Esophagus squamous epithelium (tissue), 5 donors: ENCODE results near the gene DICER1. TPM values are rescaled to one million over a fixed set of nuclear protein-coding genes. Genes with fewer than 3 reads are reported as not detected.
A peak's percentile ranks its signal among the peaks of the same experiment; 100 is the strongest.

Experiments
- DNase-seq: peaks from one replicate; lab custom pipeline; 2025; lab: John Stamatoyannopoulos, UW
- H3K27ac ChIP-seq, 4 donors: fragments of 200-600 bp; sonication (generic); one replicate each; pipeline ENCODE4 v1.5.1; 2016 to 2019; ENCODE audit warnings: mild to moderate bottlenecking in 1 of 4
- H3K27me3 ChIP-seq, 4 donors: fragments of 200-600 bp; sonication (generic); 1 replicate in 3 of 4; 2 replicates in 1 of 4; pipeline versions ENCODE4 v1.5.1 to v1.6.0; 2017 to 2021; ENCODE audit warnings: antibody characterized with exemption in 1 of 4
- H3K36me3 ChIP-seq, 3 donors: fragments of 200-600 bp; sonication (generic); one replicate each; pipeline ENCODE4 v1.5.1; 2016 to 2019
- H3K4me1 ChIP-seq, 3 donors: fragments of 200-600 bp; sonication (generic); one replicate each; pipeline ENCODE4 v1.5.1; 2017 to 2019
- H3K4me3 ChIP-seq, 4 donors: fragments of 200-600 bp; sonication (generic); 1 replicate in 3 of 4; 2 replicates in 1 of 4; pipeline ENCODE4 v1.5.1; 2016 to 2019; ENCODE audit warnings: mild to moderate bottlenecking in 2 of 4, moderate library complexity in 1 of 4
- H3K9me3 ChIP-seq, 3 donors: fragments of 200-600 bp; sonication (generic); one replicate each; pipeline ENCODE4 v1.5.1; 2016 to 2019
- CTCF ChIP-seq, 6 experiments: fragments of 450-650 bp in 4 of 6; fragments of 200-600 bp in 2 of 6; sonication (generic) in 2 of 6; IDR thresholded peaks; one replicate each; pipeline ENCODE4 v1.5.1; 2016 to 2019; ENCODE audit warnings: antibody characterized with exemption in 6 of 6, mild to moderate bottlenecking in 4 of 6, moderate library complexity in 4 of 6
- POLR2A ChIP-seq, 4 donors: fragments of 450-650 bp; IDR thresholded peaks; one replicate each; pipeline ENCODE4 v1.6.1; 2017; ENCODE audit warnings: antibody characterized with exemption in 4 of 4, mild to moderate bottlenecking in 4 of 4, moderate library complexity in 3 of 4
- WGBS, 2 donors: methylation state at CpG; one replicate each; pipeline ENCODE4 v1.1.5; 2018; 5-methylcytosine and 5-hydroxymethylcytosine counted together
- intact Hi-C: fragments of 100-400 bp; cut with DNase I; formaldehyde crosslinking; loops from one replicate; pipeline ENCODE4 v1.15.0; 2022
- total RNA-seq, 4 donors: library from RNA; depleted of rRNA; stranded (reverse); fragments of >200 nt; gene quantifications; one replicate each; pipeline ENCODE4 v1.1.0, GENCODE V29; 2016
- donor health status: DM: yes; HTN: yes; CAD: no.

DICER1 gene
- total RNA-seq, 4 donors from 2014 or later, result 39.4 to 79.7 (median 55.7) TPM

DNA sequence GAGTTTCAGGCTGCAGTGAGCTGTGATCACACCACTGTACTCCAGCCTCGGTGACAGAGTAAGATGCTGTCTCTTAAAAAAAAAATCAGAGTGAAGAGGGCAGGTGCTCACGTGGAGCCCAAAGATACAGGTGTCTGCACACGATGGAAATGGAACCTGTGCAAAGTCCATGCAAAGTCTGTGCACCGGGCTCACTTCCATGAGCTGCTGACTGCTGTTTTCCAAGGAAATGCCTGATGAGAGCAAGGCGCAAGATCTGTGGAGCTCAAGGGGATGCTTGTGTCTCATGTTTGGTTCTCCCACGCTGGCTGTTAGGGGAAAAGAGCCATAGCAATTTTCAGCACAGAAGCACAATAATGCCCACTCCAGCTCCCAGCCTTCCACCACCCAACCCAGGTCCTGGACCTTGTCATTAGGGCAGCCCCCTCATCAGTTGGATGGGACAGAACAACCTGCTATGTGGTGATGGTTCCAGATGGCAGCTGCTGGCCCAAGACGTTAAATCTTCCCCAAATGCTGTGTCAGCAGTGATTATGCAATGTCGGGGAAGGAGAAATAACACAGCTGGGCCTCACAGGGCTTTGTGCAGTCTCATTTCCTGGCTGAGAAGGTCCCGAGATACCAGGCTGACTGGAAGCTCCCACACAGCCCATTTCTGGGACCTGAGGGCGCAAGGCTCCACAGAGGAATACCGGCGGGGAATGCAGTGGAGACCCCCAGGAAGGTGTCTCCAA is 27.9 kb upstream of the DICER1 start:
- TF ChIP-seq POLR2A (IDR thresholded peaks at IDR 0.05) (no peak), CTCF (IDR thresholded peaks at IDR 0.05) (no peak)
- Histone ChIP-seq H3K9me3 (no peaks in the 10 kb centered on the region), H3K27ac (peak overlapping the region; percentile 31 to 78 (median 62)), H3K27me3 (no peaks in the 10 kb centered on the region), H3K36me3 (no peaks in the 10 kb centered on the region), H3K4me3 (peak overlapping the region in 2 of 4 donors; percentile 0 to 39), H3K4me1 (peaks cover 19 to 44% (median 26%) of the 10 kb centered on the region in 3 donors)
- intact Hi-C loops, result no loop called here
- DNase-seq, result no peak
- WGBS, 2 donors, result 48 to 73% methylated on average over 8 to 10 of the region's 12 CpGs

DNA sequence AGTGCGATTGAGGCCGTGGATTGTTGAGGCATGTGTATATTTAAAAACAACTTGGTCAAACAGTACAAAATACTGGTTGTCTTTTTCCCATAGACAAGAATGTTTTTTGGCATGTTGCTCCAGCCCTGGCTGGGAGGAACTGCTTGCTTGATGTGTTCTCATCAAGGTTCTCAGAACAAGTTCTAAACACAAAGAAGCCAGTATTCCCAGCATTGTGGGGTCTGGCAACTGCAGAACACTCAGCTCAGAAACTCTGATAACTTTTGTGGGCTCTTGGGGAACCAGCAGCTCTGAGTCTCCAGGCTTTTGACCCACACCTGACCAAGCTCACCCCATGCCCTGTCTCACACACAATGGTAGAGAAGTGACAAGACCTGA is 27.1 kb upstream of the DICER1 start:
- intact Hi-C loops, result no loop called here
- no peaks in the 10 kb centered on the region for H3K27me3 ChIP-seq
- H3K36me3 ChIP-seq, result no peaks in the 10 kb centered on the region
- no peaks in the 10 kb centered on the region for H3K9me3 ChIP-seq
- H3K4me3 ChIP-seq, result no peak overlapping the region
- TF ChIP-seq CTCF (IDR thresholded peaks at IDR 0.05), result no peak
- TF ChIP-seq POLR2A (IDR thresholded peaks at IDR 0.05), result no peak
- DNase-seq, result no peak
- H3K27ac ChIP-seq, result peak overlapping the region; percentile 24 to 78 (median 60)
- peaks cover 19 to 36% (median 26%) of the 10 kb centered on the region in 3 donors for H3K4me1 ChIP-seq
- WGBS, 2 donors, result 59% methylated on average over 2 of the region's 2 CpGs

DNA sequence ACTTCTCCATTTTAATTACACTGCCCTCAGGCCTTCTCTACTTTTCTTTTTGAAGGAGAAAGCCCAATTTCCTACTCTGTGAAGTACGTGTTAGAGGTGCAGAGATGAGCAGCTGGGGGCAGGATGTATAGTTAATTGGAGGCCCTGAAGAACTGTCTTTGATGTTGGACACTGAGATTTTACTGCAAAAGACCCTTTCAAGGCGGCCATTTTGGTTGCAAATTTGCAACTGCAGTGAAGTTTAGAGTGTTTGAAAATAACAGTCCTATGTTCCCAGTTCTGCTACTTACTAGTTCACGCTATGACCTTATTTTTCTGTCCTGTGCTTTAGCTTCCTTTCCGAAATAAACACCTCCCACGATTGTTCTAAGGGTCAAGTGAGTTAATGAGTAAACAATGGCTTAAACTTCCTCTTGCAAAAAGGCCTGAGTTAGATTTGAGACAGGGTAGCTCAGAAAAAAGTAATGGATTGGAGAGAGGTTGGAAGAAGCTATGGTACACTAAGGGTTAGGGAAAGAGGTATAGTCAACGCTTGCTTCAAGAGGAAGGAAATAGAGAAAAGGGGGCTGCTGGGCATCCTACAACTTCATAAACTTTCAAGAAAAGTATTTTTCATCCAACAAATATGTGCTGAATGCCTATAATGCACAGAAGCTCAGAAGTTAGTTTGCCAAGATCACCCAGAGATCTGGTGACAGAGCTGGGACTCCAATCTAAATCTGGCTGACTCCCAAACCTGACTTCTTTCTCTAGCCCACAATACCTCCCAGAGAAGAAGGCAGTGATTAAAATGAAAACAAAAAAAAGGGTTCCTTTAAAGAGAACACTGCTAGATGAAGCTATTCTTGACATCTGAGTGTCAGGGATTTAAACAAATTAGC is 26.4 kb upstream of the DICER1 start:
- no peak for DNase-seq
- peaks cover 19 to 35% (median 26%) of the 10 kb centered on the region in 3 donors for H3K4me1 ChIP-seq
- 55 to 56% methylated on average over 6 of the region's 6 CpGs for WGBS, 2 donors
- intact Hi-C loops, result no loop called here
- TF ChIP-seq CTCF (IDR thresholded peaks at IDR 0.05) (no peak), POLR2A (IDR thresholded peaks at IDR 0.05) (no peak)
- H3K27ac ChIP-seq, result peak overlapping the region; percentile 24 to 78 (median 60)
- H3K36me3 ChIP-seq, result no peaks in the 10 kb centered on the region
- no peak overlapping the region for H3K4me3 ChIP-seq
- H3K9me3 ChIP-seq, result no peaks in the 10 kb centered on the region
- no peaks in the 10 kb centered on the region for H3K27me3 ChIP-seq

DNA sequence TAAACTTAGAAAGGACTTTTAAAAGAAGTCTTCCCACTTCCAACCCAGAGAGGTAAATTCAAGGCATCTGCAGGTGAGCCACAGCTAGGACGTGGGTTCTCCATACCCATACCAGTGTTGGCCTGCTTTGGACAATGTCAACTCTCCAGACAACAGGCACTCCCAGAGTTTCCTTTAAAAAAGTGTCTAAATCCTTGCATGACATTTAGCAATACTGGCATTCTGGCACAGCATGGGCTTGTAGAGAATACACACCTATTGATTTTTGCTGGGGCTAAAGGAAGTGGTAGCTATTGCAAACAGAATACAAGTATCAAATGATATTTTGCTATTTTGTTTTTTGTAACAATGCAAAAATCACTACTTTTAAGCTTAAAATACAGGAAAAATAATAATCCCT is 25.8 kb upstream of the DICER1 start:
- no peak for DNase-seq
- no peaks in the 10 kb centered on the region for H3K9me3 ChIP-seq
- WGBS, 2 donors, result 81 to 100% methylated on average over 1 of the region's 1 CpG
- peaks cover 19 to 35% (median 26%) of the 10 kb centered on the region in 3 donors for H3K4me1 ChIP-seq
- H3K27ac ChIP-seq, result peak overlapping the region in 3 of 4 donors; percentile 49 to 78 (median 72)
- no peaks in the 10 kb centered on the region for H3K27me3 ChIP-seq
- intact Hi-C loops, result no loop called here
- H3K36me3 ChIP-seq, result no peaks in the 10 kb centered on the region
- H3K4me3 ChIP-seq, result no peak overlapping the region
- TF ChIP-seq CTCF (IDR thresholded peaks at IDR 0.05), result no peak

DNA sequence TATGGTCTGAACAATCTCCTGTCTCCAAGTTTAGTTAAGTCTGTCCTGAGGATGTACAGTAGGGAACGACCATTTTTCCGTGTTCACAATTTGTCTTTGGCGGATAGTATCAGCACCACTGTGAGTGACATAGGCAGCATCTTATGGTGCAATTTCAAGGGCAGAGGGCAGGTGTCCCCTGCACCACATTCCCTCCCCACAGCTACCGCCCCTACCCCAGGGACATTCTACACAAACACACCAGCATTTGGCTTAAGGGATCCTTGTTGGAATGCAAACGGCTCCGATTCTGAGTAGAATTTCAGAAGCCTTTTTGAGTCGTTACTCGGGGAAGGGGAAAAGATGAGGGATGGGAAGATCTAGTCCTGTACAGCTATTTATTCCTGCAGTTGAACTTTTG is 25.1 kb upstream of the DICER1 start:
- 60 to 81% methylated on average over 7 to 8 of the region's 8 CpGs for WGBS, 2 donors

More for the DNA sequence above, 25.1 kb upstream of the DICER1 start:
- no peak overlapping the region for H3K4me3 ChIP-seq
- DNase-seq, result no peak
- no peaks in the 10 kb centered on the region for H3K27me3 ChIP-seq
- no peaks in the 10 kb centered on the region for H3K9me3 ChIP-seq
- peaks cover 19 to 35% (median 26%) of the 10 kb centered on the region in 3 donors for H3K4me1 ChIP-seq
- H3K36me3 ChIP-seq, result no peaks in the 10 kb centered on the region
- intact Hi-C loops, result no loop called here
- TF ChIP-seq POLR2A (IDR thresholded peaks at IDR 0.05) (no peak), CTCF (IDR thresholded peaks at IDR 0.05) (no peak)
- H3K27ac ChIP-seq, result peak overlapping the region in 2 of 4 donors; percentile 49 to 72
